HCT116 (cell line): ENCODE results near the gene AKR7A2. TPM values are rescaled to one million over a fixed set of nuclear protein-coding genes. Genes with fewer than 3 reads are reported as not detected.
A peak's percentile ranks its signal among the peaks of the same experiment; 100 is the strongest.

Experiments used
- ATAC-seq: fragments of 200-7000 bp; cut with Tn5 transposase; 2 replicates; pipeline ENCODE4 v1.9.1; 2020; ENCODE audit warnings: mild to moderate bottlenecking, moderate library complexity
- Bru-seq: library from RNA; stranded (reverse); fragments of 400-500 nt; gene quantifications from one replicate; lab custom pipeline; 2021; lab: Mats Ljungman, UMichigan
- BruChase-seq, 2 experiments: library from RNA; stranded (reverse); fragments of 400-500 nt; gene quantifications; one replicate each; lab custom pipeline; 2021; lab: Mats Ljungman, UMichigan
- BruUV-seq: library from RNA; stranded (reverse); fragments of 400-500 nt; replicated peaks from 2 replicates; lab custom pipeline; 2021; lab: Mats Ljungman, UMichigan
- CTCF ChIA-PET: fragments of 300-600 bp; sonication (Branson Sonifier 250); formaldehyde crosslinking; loops from one replicate; lab custom pipeline; 2021; ENCODE audit warnings: antibody characterized with exemption; lab: Charles Lee
- POLR2A ChIA-PET: fragments of 300-600, 350-600 bp; sonication (Branson Sonifier 250); formaldehyde crosslinking; loops from one replicate; lab custom pipeline; 2021; ENCODE audit warnings: antibody characterized with exemption; lab: Charles Lee
- RAD21 ChIA-PET, 2 experiments: fragments of 300-600 bp; sonication (Branson Sonifier 250); formaldehyde crosslinking; loops; one replicate each; lab custom pipeline; 2023; ENCODE audit warnings: low total read pairs in 2 of 2; ENCODE audit not compliant: uncharacterized antibody in 2 of 2, unreplicated experiment in 2 of 2, low non-redundant PET in 1 of 2; lab: Charles Lee
- DNase-seq: peaks from one replicate; pipeline ENCODE4 v3.0.0-alpha.2; 2010; ENCODE audit warnings: low read depth, low spot score
- H2AFZ ChIP-seq: fragments of 200-600 bp; shearing (Covaris generic), sonication (generic); 2 replicates; pipeline ENCODE4 v1.6.1; 2017; ENCODE audit warnings: low read depth, mixed run types, mixed read lengths, antibody characterized with exemption, low read length; ENCODE audit not compliant: poor library complexity, severe bottlenecking
- H3K27ac ChIP-seq: 2 replicates; pipeline ENCODE4 v1.5.1; 2012; ENCODE audit warnings: low read depth, low read length
- H3K27me3 ChIP-seq: fragments of 200-600 bp; sonication (generic); 2 replicates; pipeline ENCODE4 v1.6.1; 2016; ENCODE audit warnings: mixed run types, low read length, mixed read lengths; ENCODE audit not compliant: insufficient read depth
- H3K36me3 ChIP-seq, 2 experiments: fragments of 200-500 bp in 1 of 2; fragments of 200-600 bp in 1 of 2; sonication (Bioruptor generic) in 1 of 2; sonication (generic) in 1 of 2; 2 replicates each; pipeline versions ENCODE4 v1.5.1 to v1.6.1; 2014 to 2016; ENCODE audit warnings: low read length in 2 of 2, inconsistent platforms in 1 of 2, mixed read lengths in 1 of 2, mixed run types in 1 of 2; ENCODE audit not compliant: insufficient read depth in 2 of 2, control insufficient read depth in 1 of 2
- H3K4me1 ChIP-seq, 2 experiments: fragments of 200-600 bp in 1 of 2; sonication (generic) in 1 of 2; 2 replicates each; pipeline versions ENCODE4 v1.5.1 to v1.6.1; 2012 to 2017; ENCODE audit warnings: low read length in 2 of 2, inconsistent platforms in 1 of 2, mild to moderate bottlenecking in 1 of 2, mixed read lengths in 1 of 2, mixed run types in 1 of 2, moderate library complexity in 1 of 2; ENCODE audit not compliant: insufficient read depth in 2 of 2, control insufficient read depth in 1 of 2
- H3K4me2 ChIP-seq: fragments of 200-600 bp; sonication (generic); 2 replicates; pipeline ENCODE4 v1.6.1; 2017; ENCODE audit warnings: mixed run types, low read length, mixed read lengths
- H3K4me3 ChIP-seq, 2 experiments: fragments of 200-600 bp in 1 of 2; sonication (generic) in 1 of 2; replicated peaks in 1 of 2; 2 replicates each; pipeline ENCODE4 v1.5.1; 2011 to 2016; ENCODE audit warnings: low read length in 2 of 2, control low read depth in 1 of 2, low read depth in 1 of 2, mild to moderate bottlenecking in 1 of 2, mixed read lengths in 1 of 2, mixed run types in 1 of 2
- H3K79me2 ChIP-seq: fragments of 200-600 bp; sonication (generic); 2 replicates; pipeline ENCODE4 v1.6.1; 2017; ENCODE audit warnings: mild to moderate bottlenecking, mixed run types, low read length, moderate library complexity, mixed read lengths; ENCODE audit not compliant: insufficient read depth
- H3K9ac ChIP-seq: fragments of 200-600 bp; sonication (generic); 2 replicates; pipeline ENCODE4 v1.6.1; 2016; ENCODE audit warnings: low read length, mixed read lengths
- H3K9me2 ChIP-seq: fragments of 200-600 bp; sonication (generic), shearing (Covaris generic); 2 replicates; pipeline ENCODE4 v1.6.1; 2017; ENCODE audit warnings: mixed run types, mild to moderate bottlenecking, moderate library complexity; ENCODE audit not compliant: insufficient read depth
- H3K9me3 ChIP-seq, 2 experiments: fragments of 200-500 bp in 1 of 2; fragments of 200-600 bp in 1 of 2; sonication (Bioruptor generic) in 1 of 2; sonication (generic) in 1 of 2; 2 replicates each; pipeline ENCODE4 v1.6.1; 2014 to 2017; ENCODE audit warnings: low read length in 2 of 2, mixed read lengths in 2 of 2, inconsistent platforms in 1 of 2, low read depth in 1 of 2, mild to moderate bottlenecking in 1 of 2, mixed run types in 1 of 2, moderate library complexity in 1 of 2; ENCODE audit not compliant: control insufficient read depth in 1 of 2, insufficient read depth in 1 of 2
- H4K20me1 ChIP-seq: fragments of 200-600 bp; sonication (generic), shearing (Covaris generic); 2 replicates; pipeline ENCODE4 v1.6.1; 2017; ENCODE audit warnings: mixed run types, mild to moderate bottlenecking, moderate library complexity; ENCODE audit not compliant: insufficient read depth
- CBX3 ChIP-seq: IDR thresholded peaks from 2 replicates; pipeline ENCODE4 v1.6.1; 2012; ENCODE audit warnings: low read depth
- CEBPB ChIP-seq: IDR thresholded peaks from 2 replicates; pipeline ENCODE4 v1.6.1; 2012; ENCODE audit warnings: low read depth
- EGR1 ChIP-seq: IDR thresholded peaks from 2 replicates; pipeline ENCODE4 v1.6.1; 2012; ENCODE audit warnings: low read depth
- ELF1 ChIP-seq: IDR thresholded peaks from 2 replicates; pipeline ENCODE4 v1.6.1; 2012; ENCODE audit warnings: low read depth, borderline replicate concordance
- POLR2A ChIP-seq: IDR thresholded peaks from 2 replicates; pipeline ENCODE4 v1.7.0; 2011; ENCODE audit warnings: borderline replicate concordance; ENCODE audit not compliant: insufficient read depth, insufficient read length; ENCODE audit errors: extremely low read depth
- POLR2AphosphoS5 ChIP-seq: IDR thresholded peaks from 2 replicates; pipeline ENCODE4 v1.6.1; 2011; ENCODE audit warnings: mild to moderate bottlenecking, low read depth, low read length, moderate library complexity
- SIN3A ChIP-seq: IDR thresholded peaks from 2 replicates; pipeline ENCODE4 v1.6.1; 2012; ENCODE audit warnings: low read depth
- SP1 ChIP-seq: IDR thresholded peaks from 2 replicates; pipeline ENCODE4 v1.6.1; 2012; ENCODE audit warnings: low read depth
- YY1 ChIP-seq: IDR thresholded peaks from 2 replicates; pipeline ENCODE4 v1.6.1; 2011; ENCODE audit warnings: low read length, low read depth, moderate library complexity, mild to moderate bottlenecking; ENCODE audit not compliant: insufficient replicate concordance; ENCODE audit errors: extremely low read depth
- ZFX ChIP-seq: fragments of 450-650 bp; IDR thresholded peaks from 2 replicates; pipeline ENCODE4 v1.6.1; 2017
- intact Hi-C: fragments of 100-400 bp; cut with micrococcal nuclease; formaldehyde crosslinking; loops from 2 replicates; pipeline ENCODE4 v1.10.0; 2022
- long read RNA-seq: library from polyadenylated mRNA; unstranded; transcript quantifications from one replicate; pipeline ENCODE4 v2.0.0, GENCODE V29; 2021; ENCODE audit not compliant: unreplicated experiment
- polyA plus RNA-seq: library from polyadenylated mRNA; unstranded; fragments of >200 nt; gene quantifications from 2 replicates; pipeline ENCODE4 v1.2.1, GENCODE V29; 2012; ENCODE audit warnings: missing spikeins
- total RNA-seq: library from RNA; stranded (reverse); gene quantifications from one replicate; pipeline ENCODE4 v1.2.1, GENCODE V29; 2021; ENCODE audit not compliant: unreplicated experiment
- TF ChIP-seq, protein P1 (sequence below): IDR thresholded peaks from 2 replicates; pipeline ENCODE4 v1.6.1; 2011; ENCODE audit warnings: mild to moderate bottlenecking, low read length, moderate library complexity; ENCODE audit not compliant: insufficient replicate concordance; ENCODE audit errors: extremely low read depth
- TF ChIP-seq, protein P2 (sequence below): IDR thresholded peaks from 2 replicates; pipeline ENCODE4 v1.6.1; 2012
- TF ChIP-seq, protein P3 (sequence below), 3 experiments: fragments of 200-600 bp in 1 of 3; sonication (generic) in 1 of 3; IDR thresholded peaks in 2 of 3; conservative IDR thresholded peaks in 1 of 3; 2 replicates each; pipeline ENCODE4 v1.5.1; 2012 to 2017; ENCODE audit warnings: low read depth in 2 of 3, low read length in 2 of 3, antibody characterized with exemption in 1 of 3, borderline replicate concordance in 1 of 3, control low read depth in 1 of 3, mild to moderate bottlenecking in 1 of 3, mixed read lengths in 1 of 3, mixed run types in 1 of 3, moderate library complexity in 1 of 3; ENCODE audit not compliant: insufficient read depth in 1 of 3

The AKR7A2 gene
- total RNA-seq (90.8 TPM), Bru-seq, nascent RNA (percentile 74 among the genes with signal in this experiment), BruChase-seq, experiment 1, labeled RNA remaining after a 6-hour chase (percentile 78 among the genes with signal in this experiment), BruChase-seq, experiment 2, labeled RNA remaining after a 2-hour chase (percentile 75 among the genes with signal in this experiment)
- polyA plus RNA-seq: 83.3 and 105 TPM in 2 replicates
- long read RNA-seq, transcript AKR7A2-201 (7 exons, 1,362 nt): major isoform, 145 of 162 reads
- long read RNA-seq, partial matches to known transcripts: 3 of 162 reads
- long read RNA-seq, other reads (novel, unspliced or antisense): 12 of 162 reads

DNA sequence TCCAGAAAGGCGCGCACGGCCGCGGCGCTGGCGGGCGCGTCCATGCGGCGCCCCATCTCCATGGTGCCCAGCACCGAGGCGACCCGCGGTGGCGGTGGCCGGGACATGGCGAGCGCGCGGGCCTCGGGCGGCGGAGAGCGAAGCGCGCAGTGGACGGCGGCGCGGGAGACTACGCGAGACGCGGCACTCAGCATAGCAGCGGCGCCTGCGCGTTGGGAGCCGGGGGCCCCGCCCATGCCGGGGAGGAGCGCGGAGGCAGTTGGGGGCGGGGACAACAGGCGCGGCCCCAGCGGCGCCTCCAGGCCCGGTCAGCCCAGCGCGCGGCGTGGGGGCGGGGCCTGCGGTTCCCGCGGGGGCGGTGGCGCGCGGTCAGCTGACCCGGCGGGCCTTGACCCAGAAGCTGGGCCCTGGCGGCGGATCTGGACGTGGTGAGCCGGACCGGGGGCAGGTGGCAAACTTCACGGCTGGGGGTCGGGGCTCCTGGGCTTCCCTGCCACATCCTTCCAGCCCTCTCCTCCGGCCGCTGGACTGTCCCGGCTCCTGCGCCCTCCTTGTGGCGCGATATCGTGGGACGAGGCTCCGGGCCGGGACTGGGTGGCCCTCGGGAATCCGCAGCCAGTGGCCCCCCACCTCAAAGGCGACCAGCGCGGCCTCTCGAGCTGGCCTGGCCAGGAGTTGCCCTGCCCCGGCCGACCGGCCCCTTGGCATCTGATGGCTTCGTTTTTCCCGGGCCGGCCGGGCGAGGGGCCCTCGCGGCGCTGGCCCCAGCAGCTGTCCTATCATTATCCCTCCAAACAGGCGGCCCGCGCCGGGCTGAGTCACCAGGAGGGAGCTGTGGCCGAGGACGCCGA is at the start of gene AKR7A2, which contains the start of gene SLC66A1:
TSS of gene AKR7A2 (minus strand) at position 214 of the 851 bp plus-strand sequence. CDS start at position 194, 20 bp downstream.
TSS of gene SLC66A1 (plus strand) at position 396 of the 851 bp plus-strand sequence. CDS start 5,352 bp downstream, outside the sequence.
- TF ChIP-seq SP1 (peak; percentile 4; the same call in 1 of the 2 replicates), SIN3A (peak; percentile 71), POLR2A (peak; percentile 91), YY1 (peak; percentile 52), CBX3 (no peak), ZFX (peak; percentile 72), CEBPB (no peak), ELF1 (no peak), POLR2AphosphoS5 (peak; percentile 95), EGR1 (peak; percentile 93)
- TF ChIP-seq, protein P1, sequence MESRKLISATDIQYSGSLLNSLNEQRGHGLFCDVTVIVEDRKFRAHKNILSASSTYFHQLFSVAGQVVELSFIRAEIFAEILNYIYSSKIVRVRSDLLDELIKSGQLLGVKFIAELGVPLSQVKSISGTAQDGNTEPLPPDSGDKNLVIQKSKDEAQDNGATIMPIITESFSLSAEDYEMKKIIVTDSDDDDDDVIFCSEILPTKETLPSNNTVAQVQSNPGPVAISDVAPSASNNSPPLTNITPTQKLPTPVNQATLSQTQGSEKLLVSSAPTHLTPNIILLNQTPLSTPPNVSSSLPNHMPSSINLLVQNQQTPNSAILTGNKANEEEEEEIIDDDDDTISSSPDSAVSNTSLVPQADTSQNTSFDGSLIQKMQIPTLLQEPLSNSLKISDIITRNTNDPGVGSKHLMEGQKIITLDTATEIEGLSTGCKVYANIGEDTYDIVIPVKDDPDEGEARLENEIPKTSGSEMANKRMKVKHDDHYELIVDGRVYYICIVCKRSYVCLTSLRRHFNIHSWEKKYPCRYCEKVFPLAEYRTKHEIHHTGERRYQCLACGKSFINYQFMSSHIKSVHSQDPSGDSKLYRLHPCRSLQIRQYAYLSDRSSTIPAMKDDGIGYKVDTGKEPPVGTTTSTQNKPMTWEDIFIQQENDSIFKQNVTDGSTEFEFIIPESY: peak; percentile 83
- TF ChIP-seq, protein P2, sequence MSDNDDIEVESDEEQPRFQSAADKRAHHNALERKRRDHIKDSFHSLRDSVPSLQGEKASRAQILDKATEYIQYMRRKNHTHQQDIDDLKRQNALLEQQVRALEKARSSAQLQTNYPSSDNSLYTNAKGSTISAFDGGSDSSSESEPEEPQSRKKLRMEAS: peak; percentile 69
- TF ChIP-seq, protein P3, sequence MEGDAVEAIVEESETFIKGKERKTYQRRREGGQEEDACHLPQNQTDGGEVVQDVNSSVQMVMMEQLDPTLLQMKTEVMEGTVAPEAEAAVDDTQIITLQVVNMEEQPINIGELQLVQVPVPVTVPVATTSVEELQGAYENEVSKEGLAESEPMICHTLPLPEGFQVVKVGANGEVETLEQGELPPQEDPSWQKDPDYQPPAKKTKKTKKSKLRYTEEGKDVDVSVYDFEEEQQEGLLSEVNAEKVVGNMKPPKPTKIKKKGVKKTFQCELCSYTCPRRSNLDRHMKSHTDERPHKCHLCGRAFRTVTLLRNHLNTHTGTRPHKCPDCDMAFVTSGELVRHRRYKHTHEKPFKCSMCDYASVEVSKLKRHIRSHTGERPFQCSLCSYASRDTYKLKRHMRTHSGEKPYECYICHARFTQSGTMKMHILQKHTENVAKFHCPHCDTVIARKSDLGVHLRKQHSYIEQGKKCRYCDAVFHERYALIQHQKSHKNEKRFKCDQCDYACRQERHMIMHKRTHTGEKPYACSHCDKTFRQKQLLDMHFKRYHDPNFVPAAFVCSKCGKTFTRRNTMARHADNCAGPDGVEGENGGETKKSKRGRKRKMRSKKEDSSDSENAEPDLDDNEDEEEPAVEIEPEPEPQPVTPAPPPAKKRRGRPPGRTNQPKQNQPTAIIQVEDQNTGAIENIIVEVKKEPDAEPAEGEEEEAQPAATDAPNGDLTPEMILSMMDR (IDR thresholded peaks at IDR 0.05 in 2 of 3, conservative IDR thresholded peaks at IDR 0.05 in 1 of 3; ENCODE audit: borderline replicate concordance in 1 of 3, insufficient read depth in 1 of 3, low read depth in 2 of 3, low read length in 2 of 3): no peak
- peaks cover 33% of the 10 kb centered on the region for H3K79me2 ChIP-seq
- POLR2A ChIA-PET: no interaction called here
- H3K9ac ChIP-seq: peak within 1 kb of the TSS; percentile 97
- RAD21 ChIA-PET: interaction anchor here in 1 of 2 experiments (0.7 kb wide), 1 partner anchor 335 kb away, joined by 3 read pairs; no protein-coding TSS in a partner anchor
- H3K27me3 ChIP-seq: no peaks in the 10 kb centered on the region
- peak within 1 kb of the TSS; percentile 82 for H3K27ac ChIP-seq
- no peaks in the 10 kb centered on the region for H4K20me1 ChIP-seq
- CTCF ChIA-PET: interaction anchor here (1.1 kb wide), 1 partner anchor 342 kb away, joined by 5 read pairs; no protein-coding TSS in a partner anchor
- ATAC-seq (peak; percentile 90), DNase-seq (peak; percentile 73)
- no peaks in the 10 kb centered on the region for H3K9me2 ChIP-seq
- no TSS peak for BruUV-seq
- peaks cover 0 to 10% of the 10 kb centered on the region in 2 experiments; a peak in 3 of 4 replicates for H3K36me3 ChIP-seq
- peak within 1 kb of the TSS; percentile 87 to 88 for H3K4me3 ChIP-seq
- H2AFZ ChIP-seq: no peak within 1 kb of the TSS
- peaks cover 18 to 47% of the 10 kb centered on the region in 2 experiments; a peak in 3 of 4 replicates for H3K4me1 ChIP-seq
- peak within 1 kb of the TSS; percentile 100 for H3K4me2 ChIP-seq
- intact Hi-C loops: no loop called here
- no peaks in the 10 kb centered on the region for H3K9me3 ChIP-seq
